ENCODE measurements around the gene PIEZO1.
A peak's percentile ranks its signal among the peaks of the same experiment; 100 is the strongest.

Gene PIEZO1

GRCh38 chr16:88815901-88816589, 31.0 kb upstream of the PIEZO1 start:
- peak; percentile 55 for DNase-seq

GRCh38 chr16:88815227-88815626, 30.2 kb upstream of the PIEZO1 start:
- no peak for DNase-seq

GRCh38 chr16:88814144-88814502, 29.1 kb upstream of the PIEZO1 start:
- DNase-seq: no peak

- no peak for DNase-seq
Observed at GRCh38 chr16:88813269-88814143, 28.5 kb upstream of the PIEZO1 start.

- peak; percentile 47 for DNase-seq
Observed at GRCh38 chr16:88812513-88813268, 27.7 kb upstream of the PIEZO1 start.

- peak; percentile 97 for DNase-seq
Observed at GRCh38 chr16:88811769-88812512, 26.9 kb upstream of the PIEZO1 start, which contains the start of gene APRT. Gene APRT (minus strand): TSS chr16:88811928. CDS start chr16:88811899, 29 bp downstream.

- peak; percentile 64 for DNase-seq
Observed at GRCh38 chr16:88810912-88811768, 26.1 kb upstream of the PIEZO1 start.

GRCh38 chr16:88810166-88810911, 25.3 kb upstream of the PIEZO1 start:
- peak; percentile 63 for DNase-seq

GRCh38 chr16:88809676-88810165, 24.7 kb upstream of the PIEZO1 start:
- DNase-seq: no peak

GRCh38 chr16:88809068-88809675, 24.2 kb upstream of the PIEZO1 start:
- no peak for DNase-seq

GRCh38 chr16:88807626-88808453, 22.8 kb upstream of the PIEZO1 start:
- no peak for DNase-seq

- no peak for DNase-seq
Observed at GRCh38 chr16:88807142-88807625, 22.2 kb upstream of the PIEZO1 start.

- DNase-seq: no peak
Observed at GRCh38 chr16:88806491-88807111, 21.6 kb upstream of the PIEZO1 start.

- DNase-seq: no peak
Observed at GRCh38 chr16:88805887-88806393, 20.9 kb upstream of the PIEZO1 start.

GRCh38 chr16:88805340-88805715, 20.3 kb upstream of the PIEZO1 start:
- DNase-seq: no peak

- DNase-seq: peak; percentile 64
Observed at GRCh38 chr16:88804552-88805339, 19.7 kb upstream of the PIEZO1 start.

- no peak for DNase-seq
Observed at GRCh38 chr16:88804173-88804551, 19.1 kb upstream of the PIEZO1 start.
